LNCAP (cell line): ENCODE data around the gene SLC12A9.

Experiments
- CTCF ChIP-seq: fragments of 450-650 bp; IDR thresholded peaks from 2 replicates; pipeline ENCODE4 v1.5.1; 2017; ENCODE audit warnings: mild to moderate bottlenecking

The SLC12A9 gene

DNA sequence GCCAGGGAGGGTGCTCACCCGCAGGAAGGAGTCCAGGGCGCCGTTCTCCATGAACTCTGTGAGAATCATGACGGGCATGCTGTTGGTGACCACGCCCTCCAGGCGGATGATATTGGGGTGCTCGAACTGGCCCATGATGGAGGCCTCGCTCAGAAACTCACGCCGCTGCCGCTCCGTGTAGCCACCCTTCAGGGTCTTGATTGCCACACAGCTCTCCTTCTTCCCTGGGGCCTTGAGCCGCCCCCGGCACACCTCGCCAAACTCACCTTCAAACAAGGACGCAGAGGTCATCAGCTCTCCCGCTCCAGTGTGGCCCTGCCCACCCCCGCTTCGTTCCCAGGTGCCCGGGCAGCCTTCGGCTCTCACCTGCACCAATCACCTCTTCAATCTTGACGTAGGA is 39.8 kb upstream of the SLC12A9 start:
- no peak for TF ChIP-seq CTCF

DNA sequence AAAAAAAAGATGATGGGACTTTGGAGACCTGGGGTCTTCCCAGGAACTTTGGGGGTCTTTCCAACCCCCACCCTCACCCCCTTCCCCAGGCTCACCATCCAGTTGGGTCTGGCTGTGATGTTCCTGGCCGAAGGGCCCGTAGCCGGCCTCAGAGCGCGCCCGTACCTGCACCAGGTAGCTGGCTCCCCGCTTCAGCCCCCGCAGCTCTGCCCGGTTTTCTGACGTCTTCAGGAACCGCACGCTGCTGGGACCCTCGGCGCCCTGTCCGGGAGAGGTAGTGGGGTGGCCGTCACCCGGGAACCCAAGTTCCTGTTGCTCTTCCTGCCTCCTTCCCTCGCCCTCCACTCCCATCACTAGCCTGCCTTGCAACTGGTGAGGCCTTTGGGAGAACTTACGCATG is 35.4 kb upstream of the SLC12A9 start:
- no peak for TF ChIP-seq CTCF

- no peak for TF ChIP-seq CTCF
These were observed 34.1 kb upstream of the SLC12A9 start for GRCh38 chr7:100818366-100818765.

GRCh38 chr7:100818825-100819224 is 33.7 kb upstream of the SLC12A9 start:
- TF ChIP-seq CTCF = no peak

- TF ChIP-seq CTCF = no peak
These were observed 32.9 kb upstream of the SLC12A9 start for GRCh38 chr7:100819586-100819985.

DNA sequence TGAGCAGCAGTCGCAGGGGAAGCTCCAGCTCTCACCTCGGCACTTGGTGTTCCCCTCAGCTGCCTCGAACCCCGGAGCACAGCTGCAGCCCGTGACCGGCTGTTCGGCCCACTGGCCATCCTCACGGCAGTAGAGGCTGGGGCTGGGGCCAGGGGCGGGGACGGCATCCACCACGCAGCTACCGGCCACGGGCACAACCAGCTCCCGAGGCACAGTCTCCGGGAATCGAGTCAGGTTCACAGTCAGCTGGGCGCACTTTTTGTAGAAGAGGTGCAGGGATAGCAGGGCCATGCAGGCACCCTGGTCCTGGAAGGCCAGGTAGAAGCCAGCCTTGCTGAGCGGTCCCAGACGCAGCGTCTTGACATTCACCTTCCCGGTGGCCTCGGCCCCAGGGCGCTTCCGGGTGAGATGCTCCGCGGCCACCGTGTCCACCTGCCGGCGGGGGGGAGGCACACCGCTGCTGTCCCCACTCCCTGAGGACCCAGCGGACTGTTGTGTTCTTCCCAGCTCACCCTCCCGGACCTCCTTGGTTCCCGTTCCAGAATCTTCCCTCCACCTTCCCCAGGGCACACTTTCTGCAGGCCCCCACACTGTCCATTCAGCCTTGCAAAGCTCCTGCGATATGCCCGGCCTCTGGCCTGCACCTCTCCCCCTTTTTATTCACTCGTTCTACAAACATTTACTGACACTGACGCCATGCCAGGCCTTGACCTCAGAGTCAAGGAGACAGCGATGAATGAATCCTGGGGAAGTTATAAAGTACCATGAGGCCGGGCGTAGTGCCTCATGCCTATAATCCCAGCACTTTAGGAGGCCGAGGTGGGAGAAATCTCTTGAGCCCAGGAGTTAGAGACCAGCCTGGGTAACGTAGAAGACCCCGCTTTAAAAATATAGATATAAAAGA is 30.0 kb upstream of the SLC12A9 start:
- no peak for TF ChIP-seq CTCF

DNA sequence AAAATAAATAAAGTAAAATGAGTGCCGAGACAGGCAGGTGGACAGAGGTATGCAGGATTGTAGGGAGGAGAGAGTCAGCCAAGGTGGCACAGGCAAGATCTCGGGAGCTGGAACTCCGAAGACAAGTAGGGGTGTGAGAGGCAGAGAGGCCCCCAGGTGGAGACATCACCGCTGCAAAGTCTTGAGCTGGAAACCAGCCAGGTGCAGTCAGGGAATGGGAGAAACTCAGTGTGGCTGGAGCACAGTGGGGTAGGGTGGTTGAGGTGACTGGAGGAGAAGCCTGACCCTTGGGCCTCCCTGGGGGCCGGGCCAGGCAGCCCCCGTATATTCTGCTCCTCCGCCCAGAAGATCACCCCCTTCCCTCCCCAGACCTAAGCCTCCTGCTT is 29.4 kb upstream of the SLC12A9 start:
- TF ChIP-seq CTCF = no peak

DNA sequence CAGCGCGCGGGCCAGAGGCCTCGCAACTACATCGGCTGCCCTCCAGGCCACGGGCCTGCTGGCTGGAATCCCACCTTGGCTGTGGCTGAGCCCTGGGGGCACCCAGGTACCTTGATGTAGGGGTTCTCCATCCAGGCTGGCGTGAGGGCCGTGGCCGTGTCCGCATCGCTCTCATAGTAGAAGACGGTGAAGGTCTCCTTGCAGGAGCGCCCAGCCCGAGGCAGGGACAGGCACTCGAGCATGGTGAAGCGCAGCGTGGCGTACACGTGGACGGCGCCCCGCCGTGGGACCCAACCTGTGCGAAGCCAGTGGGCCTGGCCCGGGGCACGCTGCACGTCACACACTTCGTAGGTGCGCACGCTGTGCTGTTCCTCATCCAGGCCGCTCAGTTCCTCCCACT is 29.0 kb upstream of the SLC12A9 start:
- TF ChIP-seq CTCF = no peak
